Amniotic stem cell (primary cell): Measurements from ENCODE around the gene KHDC3L.

Source experiments
- DNase-seq: peaks from one replicate; lab custom pipeline; 2025; lab: John Stamatoyannopoulos, UW

KHDC3L gene, protein sequence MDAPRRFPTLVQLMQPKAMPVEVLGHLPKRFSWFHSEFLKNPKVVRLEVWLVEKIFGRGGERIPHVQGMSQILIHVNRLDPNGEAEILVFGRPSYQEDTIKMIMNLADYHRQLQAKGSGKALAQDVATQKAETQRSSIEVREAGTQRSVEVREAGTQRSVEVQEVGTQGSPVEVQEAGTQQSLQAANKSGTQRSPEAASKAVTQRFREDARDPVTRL

DNA sequence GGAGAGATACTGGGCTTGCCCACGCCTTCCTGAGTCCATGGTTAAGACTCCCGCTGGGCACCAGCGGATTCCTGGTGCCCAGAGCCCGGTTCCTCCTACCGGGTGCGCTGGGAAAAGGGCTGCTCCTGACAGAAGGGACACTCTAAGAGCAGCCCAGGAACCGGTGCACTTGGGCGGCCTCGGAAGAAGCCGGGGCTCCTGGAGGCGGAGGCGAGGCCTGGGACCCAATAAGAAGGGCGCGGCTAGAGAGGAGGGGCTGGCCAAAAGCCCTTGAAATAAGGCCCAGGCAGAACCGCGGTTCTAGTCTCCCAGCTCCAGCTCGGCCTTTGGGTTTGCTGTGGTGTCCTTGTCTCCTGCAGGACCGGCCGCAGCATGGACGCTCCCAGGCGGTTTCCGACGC lies at the start of gene KHDC3L:
KHDC3L (plus strand) TSS at position 301 of the 400 bp plus-strand sequence; CDS start at position 373, 72 bp downstream.
- no peak for DNase-seq

DNA sequence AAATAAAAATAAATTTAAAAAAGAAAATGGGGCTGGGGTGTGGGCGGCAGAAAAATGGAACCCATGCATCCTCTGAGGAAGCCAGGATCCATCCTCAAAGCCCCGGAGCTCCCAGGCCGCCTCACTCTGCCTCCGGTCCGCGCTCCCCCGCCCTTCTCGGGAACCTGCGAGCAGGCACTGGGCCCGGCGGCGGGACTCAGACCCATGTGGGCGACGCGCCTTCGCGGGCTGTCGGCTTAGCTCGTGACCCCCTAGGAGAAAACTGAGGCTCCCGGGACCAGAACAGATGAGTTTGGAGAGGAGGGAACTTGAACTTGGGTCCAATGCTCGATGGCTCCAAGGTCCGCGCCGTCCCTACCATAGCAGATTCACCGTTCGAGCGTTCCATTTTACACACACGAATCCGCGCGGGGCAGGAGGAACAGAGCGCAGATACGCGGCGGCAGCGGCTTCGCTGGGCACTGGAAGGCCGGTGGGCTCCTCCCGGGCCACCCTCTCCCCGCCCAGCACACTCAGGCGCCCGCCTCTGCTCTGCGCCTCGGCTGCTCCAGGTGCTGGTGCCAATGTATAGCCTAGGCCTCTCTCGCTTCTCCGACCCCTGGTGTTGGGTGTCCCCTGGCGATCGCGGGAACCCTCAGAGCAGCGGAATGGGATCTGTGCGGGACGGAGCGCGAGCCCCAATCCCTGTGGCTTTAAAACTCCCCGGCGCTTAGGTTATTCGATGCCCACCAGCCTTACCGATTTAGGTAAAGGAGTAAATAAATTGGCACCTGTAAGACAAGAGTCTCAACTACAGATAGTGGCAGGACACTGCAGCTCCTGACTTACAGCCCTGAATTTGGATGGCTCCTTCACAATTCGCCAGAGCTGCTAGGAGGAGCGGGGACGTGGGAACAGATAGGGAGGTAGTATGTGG lies 47.6 kb upstream of the KHDC3L start:
- DNase-seq: no peak

DNA sequence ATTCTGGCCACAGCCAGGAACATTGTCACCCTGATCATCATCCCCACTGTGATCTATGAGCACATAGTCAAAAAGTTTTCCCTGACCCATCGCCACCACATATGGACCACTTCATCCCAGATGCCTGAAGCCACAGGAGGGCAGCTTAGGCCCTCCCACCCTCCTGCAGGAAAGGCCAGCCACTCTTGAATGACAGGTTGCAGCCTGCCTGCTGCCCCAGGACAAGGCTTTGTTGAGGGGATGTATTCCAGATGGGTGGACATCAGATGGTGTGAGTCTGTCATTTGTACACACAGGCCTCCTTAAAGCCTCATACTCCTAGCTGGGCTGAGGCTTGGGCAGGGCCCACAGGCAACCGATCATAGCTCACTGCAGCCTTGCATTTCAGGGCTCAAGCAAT lies 39.1 kb upstream of the KHDC3L start:
- no peak for DNase-seq

DNA sequence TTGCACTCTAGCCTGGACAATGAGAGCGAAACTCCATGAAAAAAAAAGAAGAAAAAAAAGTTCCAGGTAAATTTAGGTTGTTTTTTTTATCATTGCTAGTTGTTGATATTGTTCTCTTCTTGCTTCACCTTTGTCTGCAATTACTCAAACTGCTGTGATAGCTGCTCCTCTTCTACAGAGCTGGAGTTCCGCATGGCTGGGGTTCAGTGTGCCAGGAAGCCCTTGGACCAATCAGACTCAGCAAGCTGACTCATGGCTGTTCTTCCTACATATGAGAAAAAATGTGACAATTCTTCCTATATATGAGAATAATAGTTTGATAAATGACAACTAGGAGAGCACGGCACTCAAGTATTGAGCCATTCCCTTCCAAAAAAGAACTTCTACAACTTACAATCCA lies 36.8 kb upstream of the KHDC3L start:
- DNase-seq: no peak

DNA sequence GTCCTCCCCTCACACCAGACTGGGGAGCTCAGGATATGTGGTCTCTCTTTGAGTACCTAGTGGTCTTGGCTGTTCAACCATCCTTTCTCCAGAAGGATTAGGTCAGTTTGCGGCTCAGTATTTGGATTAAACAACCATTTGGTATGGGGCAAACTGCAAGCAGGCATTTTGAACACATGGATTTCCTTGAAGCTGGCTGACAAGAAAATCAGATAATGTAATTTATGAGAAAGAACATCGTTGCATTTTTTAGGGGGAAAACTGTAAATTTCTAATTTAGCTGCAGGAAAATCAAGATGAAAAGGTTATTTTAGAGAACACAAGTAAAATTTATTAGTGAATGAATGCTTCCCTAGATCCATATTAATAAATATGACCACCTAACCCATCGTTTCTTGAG lies 33.7 kb upstream of the KHDC3L start:
- no peak for DNase-seq

DNA sequence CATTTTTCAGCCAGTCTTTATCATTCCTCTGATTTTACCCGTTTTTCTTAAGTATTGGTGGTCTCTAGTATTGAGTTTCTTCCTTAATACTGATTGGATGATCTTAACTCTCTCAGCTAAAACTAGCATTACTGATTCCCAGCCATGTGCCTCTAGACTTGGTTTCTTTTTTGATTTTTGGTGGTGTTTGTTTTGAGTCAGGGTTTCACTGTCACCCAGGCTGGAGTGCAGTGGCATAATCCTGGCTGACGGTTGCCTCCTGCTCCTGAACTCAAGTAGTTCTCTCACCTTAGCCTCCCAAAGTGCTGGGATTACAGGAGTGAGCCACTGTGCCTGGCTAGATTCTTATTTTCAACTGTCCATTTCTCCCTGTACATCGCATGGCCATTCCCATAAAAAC lies 33.3 kb upstream of the KHDC3L start:
- no peak for DNase-seq

DNA sequence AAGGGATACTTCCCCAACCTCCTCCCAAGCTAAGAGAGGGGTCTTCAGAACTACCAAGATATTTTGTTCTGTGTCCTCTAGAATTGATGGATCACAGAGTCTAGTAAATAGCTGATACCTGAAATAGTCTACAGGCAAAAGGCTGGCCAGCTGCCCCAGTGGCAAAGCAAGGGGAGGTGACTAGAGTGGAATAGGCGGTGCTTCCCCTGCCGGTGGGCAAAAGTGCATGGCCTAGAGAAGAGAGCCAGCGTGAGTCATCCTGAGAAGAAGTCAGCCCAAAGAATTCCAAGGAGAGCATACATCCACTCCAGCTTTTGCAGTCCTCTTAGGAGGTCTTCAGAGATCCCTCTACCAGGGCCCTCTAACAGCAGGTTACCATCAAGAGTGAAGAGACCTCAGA lies 23.1 kb upstream of the KHDC3L start:
- no peak for DNase-seq

DNA sequence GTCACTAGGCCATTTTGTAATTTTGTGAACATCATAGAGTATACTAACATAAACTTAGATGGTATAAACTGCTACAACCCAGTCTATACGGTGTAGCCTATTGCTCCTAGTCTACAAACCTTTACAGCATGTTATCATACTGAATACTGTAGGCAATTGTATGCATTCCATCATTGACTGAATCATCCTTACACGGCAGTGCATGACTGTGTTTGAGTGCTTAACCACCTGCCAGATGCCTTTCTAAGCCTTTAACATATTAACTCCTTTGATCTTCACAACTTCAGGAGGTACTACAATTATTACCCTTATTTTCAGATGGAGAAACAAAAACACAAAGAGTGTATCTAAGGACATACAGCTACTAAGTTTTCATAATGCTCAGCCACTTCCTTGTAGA lies 22.4 kb upstream of the KHDC3L start:
- no peak for DNase-seq

DNA sequence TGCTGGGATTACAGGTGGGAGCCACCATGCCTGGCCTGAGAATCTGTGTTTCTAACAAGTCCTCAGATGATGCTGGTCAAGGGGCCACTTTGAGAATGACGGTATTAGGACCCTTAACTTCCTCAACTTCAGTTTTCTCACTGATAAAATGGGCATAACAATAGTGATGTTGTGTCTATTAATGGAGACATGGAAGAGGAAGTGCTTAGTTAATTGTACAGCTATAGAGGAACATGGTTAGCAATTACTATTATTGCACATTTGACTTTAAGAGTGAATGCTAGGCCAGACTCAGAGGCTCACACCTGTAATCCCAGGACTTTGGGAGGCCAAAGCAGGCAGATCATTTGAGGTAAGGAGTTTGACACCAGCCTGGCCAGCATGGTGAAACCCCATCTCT lies 21.1 kb upstream of the KHDC3L start:
- DNase-seq: no peak

DNA sequence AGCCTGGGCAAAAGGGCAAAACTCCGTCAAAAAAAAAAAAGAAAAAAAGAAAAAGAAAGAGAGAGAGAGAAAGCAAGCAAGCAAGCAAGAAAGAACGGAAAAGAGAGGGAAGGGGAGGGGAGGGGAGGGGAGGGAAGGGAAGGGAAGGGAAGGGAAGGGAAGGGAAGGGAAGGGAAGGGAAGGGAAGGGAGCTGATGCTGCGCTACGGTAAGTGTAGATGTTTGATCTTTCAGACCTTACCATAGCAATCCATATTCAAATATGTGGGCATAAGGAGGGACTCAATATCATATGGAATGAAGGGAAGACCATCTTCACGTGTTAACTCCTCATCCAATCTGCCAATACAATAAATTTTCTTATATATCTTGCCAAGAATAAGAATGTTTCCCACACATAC lies 20.3 kb upstream of the KHDC3L start:
- no peak for DNase-seq

DNA sequence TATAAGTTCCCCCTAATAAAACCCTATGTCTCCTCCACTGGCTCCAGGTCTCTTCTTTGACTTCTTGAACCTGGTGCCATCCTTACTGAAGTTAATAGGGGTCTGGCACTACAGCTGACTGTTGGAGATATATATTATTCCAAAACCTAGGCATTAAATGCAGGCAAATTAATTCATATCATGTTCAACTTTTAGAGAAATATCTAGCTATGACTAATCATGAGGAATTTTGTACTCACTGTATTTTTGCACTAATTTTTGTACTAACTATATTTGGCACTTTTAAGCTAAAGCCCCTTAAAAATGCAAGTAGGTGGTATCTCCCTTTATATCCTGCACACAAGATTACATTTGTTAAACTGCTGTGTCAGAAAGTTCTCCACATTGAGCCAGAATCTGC lies 19.3 kb upstream of the KHDC3L start:
- DNase-seq: no peak

DNA sequence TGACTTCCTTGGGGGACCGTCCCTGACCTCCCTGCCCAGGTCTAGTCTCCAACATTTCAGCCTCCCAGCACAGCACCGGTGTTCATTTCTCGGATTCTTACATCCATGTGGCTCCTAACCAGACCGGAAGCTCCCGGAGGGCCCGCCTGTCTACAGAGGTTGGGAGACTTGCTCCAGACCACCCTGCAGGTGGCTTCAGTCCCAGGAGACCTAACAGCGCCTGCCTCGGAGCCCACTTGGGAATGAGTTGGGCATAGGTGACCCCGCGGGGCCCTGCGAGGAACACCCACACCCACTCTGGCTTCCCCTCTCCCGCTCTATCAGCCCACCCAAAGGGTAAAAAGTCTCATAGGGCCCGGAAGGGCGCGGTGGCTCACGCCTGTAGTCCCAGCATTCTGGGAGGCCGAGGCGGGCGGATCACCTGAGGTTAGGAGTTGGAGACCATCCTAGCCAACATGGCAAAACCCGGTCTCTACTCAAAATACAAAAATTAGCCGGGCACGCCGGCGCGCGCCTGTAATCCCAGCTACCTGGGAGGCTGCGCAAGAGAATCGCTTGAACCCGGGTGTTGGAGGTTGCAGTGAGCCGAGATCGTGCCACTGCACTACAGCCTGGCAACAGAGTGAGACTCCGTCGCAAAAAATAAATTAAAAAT lies 13.8 kb upstream of the KHDC3L start:
- no peak for DNase-seq

DNA sequence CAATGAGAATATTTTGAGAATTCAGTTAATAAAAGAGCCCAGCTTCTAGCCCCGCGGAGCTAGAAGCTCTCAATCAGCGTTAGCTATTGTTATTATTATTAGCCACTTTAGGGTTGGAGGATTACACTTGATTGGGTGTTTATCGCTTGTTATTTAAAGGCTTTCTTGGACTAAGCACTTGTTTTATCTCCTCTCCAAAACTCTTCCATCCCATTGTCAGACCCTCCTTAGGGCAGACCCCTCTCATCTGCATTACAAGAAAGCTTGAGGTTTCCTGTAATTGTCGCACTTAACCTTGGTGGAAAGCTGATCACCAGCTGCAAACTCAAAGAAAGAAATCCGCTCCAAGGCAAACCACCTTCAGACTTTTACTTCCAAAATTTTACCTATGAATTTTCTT lies 13.1 kb upstream of the KHDC3L start:
- DNase-seq: no peak

DNA sequence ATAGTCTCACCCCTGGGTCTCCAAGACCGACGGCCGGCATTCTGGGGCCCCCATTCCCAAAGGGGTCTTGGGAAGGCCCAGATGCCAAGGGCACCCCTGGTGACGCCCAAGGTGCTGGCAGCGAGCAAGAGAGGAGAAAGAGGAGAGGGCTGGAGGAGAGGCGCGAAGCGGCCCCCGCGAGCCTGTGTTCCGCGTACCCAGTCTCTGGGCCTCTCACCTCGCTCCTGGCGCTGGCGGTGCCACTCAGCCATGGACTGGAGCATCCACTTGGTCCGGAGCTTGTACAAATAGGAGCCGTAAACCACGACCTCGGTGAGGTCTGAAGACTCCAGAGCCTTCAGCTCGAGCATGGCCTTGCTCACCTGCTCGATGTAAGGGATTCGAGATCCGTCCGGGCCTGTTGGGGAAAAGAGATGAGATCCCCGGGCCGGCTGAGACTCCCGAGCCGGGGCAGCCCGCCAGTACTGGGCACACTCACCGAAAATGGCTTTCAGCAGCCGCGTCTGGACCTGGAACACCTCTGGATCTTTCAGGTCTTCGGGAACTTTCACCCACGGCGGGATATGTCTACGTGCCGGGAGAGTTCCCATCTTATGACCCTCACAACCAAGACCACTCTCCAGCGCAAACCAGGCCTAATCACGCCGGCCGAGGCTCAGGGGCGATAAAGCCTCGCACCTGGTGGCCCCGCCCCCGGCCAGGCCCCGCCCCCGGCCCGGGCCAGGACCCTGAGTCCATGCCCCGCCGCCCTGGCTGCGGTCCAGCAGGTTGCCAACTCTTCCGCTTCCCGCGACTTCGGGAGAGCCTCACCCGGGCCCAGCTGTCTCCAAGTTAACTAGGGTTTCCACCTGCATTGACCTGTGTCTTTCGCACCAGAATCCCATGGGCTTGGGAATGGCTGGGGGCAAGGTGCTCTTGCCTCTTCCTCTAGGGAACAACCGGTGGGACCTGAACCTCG lies 8.5 kb upstream of the KHDC3L start, which contains the start of gene DPPA5:
DPPA5 (minus strand) TSS at position 641 of the 958 bp plus-strand sequence; CDS start at position 590, 51 bp downstream.
- no peak for DNase-seq

DNA sequence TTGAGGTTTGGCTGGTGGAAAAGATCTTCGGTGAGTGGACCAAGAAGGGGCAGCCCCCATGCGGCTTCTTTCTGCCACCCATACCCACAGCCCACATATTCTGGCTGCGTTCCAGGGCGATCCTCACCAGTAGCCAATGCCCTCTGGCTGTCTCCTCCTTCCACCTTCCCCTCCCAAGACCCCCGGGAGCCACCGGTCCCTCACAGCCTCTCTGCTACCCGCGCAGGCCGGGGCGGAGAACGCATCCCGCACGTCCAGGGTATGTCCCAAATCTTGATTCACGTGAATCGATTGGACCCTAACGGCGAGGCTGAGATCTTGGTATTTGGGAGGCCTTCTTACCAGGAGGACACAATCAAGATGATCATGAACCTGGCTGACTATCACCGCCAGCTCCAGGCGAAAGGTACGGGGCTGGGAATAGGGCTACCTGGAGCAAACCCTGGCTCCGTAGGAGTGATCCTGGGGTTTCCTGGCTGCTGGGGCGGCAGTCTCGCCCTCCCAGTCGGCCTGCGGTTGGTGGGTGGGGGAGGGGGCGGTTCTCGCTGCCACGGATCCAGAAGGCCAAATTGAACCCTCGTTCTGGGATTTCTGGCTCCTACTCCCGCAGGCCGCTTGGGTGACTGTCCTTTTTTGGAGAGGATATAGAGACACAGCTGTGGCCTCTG lies 545 bp downstream of the KHDC3L start:
- no peak for DNase-seq

DNA sequence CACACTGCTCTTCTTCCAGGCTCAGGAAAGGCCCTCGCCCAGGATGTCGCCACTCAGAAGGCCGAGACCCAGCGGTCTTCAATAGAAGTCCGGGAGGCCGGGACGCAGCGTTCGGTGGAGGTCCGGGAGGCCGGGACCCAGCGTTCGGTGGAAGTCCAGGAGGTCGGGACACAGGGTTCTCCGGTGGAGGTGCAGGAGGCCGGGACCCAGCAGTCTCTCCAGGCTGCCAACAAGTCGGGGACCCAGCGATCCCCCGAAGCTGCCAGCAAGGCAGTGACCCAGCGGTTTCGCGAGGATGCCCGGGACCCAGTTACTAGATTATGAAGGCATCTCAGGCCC lies 1.0 kb downstream of the KHDC3L start:
- no peak for DNase-seq

DNA sequence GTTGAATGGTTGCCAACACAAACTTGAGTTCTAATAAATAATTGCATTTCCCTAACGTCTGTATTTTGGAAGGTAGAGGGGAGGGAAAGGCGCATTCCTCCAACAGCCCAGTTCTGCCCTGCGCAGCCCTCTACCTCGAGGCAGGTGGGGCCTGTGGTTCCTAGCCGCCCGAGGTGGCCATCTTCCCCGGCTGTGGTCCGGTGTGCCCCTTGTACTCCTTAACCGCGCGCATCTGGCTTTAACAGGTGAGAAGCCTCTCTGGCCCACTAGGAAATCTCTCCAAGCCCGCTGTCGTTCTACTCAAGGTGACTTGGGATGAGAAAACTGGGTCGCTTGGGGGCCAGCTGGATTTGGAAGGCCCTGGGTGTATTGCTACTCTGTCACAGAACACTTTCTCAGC lies 1.7 kb downstream of the KHDC3L start:
- no peak for DNase-seq

DNA sequence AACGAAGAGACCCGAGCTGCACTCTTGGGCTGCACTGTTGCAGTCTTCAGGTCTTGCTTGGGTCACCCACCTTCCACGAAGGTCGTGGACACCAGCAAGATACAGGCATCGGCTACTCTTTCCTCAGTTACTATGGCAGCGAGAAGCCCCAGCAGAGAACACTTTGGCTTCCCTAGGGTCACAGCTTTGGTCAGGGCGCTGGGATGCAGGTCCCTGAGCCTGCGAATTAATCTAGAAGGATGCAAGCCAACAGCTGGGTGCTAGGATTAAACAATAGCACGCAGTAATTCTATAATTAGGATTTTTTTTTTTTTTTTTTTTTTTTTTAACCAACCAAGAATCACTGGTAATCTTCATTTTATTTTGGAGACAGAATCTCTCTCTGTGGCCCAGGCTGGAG lies 2.1 kb downstream of the KHDC3L start:
- DNase-seq: no peak

DNA sequence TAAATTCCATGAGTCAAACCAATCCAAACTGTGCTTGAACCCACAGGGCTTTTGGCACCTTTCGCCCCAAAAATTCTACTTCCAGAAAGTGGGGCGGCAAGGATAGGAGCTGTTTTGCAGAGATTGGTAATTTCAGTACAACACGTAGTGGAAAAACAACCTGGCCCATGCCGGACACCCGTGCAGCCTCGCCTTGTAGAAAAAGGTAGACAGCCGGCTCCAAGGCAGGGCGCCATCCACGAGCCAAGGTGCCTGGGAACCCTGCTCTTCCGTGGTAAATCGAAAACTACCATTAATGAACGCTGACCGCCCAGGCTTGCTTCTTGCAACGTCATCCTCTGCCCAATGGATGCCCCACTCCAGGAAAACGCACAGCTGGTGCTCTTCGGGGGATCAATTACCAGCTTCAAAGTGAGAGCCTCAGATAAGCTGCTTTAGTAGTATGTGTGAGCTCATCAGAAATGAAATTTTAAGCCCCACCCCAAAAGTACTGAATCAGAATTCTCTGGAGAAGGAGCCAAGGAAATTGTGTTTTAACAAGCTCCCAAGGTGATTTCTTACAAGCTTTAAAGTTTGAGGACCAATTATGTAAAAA lies 5.4 kb downstream of the KHDC3L start:
- no peak for DNase-seq

DNA sequence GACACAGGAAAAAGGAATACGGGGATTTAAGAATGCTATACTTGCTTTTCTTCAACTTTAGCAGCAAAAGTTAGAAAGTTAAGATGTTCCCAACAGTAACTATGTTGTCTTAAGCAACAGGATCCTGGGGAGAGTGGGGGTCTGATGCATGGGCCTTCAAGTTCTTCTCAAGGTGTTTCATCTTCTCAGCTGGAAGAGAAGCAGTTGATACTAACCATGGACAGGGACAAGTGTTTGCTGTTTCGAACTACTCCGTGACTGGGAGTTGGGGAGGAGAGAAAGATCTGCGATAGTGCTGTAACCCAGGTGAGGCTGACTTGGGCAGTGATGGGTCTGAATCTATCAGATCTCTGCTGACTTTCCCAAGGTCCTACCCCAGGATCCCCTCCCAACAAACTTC lies 6.2 kb downstream of the KHDC3L start:
- DNase-seq: no peak

DNA sequence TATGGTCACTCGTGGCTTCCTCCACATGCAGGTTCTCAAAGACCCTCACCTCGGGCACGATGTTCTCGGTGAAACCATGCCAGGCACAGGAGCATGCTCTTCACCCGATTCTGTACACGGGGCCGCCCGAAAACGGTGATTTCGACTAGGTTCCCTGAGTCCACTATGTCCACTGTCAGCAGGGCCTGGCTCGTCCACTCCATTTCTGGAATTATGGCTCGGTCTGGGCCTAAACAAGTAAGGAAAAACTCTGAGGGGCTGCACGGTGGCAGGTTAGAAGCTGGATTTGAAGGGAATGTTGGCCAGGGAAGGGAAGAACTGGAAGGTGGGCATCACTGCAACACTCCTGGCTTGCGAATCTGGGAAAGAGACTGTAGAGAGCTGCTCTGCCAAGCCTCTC lies 6.7 kb downstream of the KHDC3L start:
- no peak for DNase-seq
